HG02973 (cell line): ENCODE measurements around the gene TBC1D22A.

Source experiments
- ATAC-seq: cut with Tn5 transposase; IDR thresholded peaks from one replicate; pipeline ENCODE4 v1.9.1; 2021; ENCODE audit warnings: moderate library complexity; ENCODE audit not compliant: unreplicated experiment

TBC1D22A gene

DNA sequence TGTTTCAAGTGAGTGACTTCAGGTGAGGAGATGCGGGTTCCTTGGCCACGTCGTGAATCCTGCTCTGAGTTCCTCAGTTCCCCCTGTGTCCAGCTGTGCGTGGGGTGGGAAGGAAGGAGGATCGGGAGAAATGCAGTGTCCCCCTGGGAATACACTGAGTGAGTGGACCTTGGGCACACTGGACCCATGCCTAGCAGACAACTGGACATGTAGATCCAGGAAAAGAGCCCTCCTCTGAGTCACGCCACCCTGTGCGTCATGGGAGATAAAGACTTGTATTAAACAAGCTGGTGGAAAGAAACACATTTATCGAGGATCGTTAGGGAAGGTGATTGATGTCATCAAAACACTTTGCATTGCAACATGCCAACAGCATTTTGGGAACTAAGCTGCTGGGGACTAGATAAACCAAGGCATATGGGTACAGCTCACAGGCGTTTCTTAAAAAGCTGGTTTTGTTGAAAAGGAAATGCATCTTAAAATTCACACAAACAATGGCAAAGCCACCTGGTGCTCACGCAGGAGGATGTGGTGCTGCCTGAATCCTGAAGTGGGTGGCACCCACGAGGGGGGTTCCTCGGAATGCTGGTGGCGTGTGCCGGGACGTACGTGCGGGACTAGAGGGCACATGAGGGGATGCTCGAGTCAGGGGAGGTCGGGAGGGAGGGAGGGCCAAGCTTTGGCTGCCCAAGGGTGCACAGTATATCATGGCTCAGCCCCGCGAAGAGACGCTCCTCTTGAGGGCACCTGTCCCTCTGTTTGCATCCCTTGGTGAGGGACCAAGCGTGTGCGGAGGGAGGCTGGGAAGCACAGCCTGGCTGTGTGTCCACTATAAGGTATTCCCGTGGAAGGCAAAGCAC is 303.5 kb downstream of the TBC1D22A start:
- ATAC-seq, result no peak

DNA sequence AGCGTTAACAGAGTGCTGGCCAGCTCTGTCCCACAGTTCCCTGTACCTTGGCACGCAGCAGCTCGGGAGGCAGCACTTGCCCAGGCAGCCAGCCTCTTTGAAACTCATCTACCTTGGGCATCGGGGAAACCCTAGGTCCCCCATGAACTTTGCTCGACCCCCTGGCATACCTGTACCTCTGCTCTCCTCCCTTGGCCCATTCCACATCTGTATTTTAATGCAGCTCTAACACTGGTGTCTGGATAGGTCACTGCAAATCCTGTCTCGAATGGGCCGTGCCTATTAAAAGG is 304.1 kb downstream of the TBC1D22A start:
- no peak for ATAC-seq

DNA sequence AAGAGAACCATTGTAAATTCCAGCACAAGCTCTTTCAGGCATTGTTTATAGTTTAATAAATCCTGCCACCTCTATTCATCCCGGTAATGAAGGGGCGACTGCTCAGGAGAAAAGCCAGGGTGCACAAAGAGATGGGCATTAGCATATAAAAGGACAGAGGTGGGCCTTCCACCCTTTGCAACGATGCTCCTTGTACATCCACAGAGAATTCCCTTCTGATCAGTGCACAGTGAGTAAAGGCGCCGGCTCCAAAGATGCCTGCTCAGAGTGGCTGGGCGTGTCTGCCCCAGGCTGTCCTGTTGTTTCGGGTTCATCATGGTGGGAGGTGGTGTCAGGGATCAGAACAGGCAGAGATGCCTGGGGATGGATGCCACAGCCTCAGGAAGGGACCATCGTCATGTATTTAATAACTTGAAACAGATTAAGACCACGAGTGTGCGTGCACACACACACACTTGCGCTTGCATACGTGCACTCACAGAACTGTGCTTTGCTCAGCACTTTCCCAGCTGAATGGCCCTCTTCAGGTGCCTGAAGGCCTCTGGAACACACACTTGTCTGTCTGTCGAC is 305.0 kb downstream of the TBC1D22A start:
- no peak for ATAC-seq

DNA sequence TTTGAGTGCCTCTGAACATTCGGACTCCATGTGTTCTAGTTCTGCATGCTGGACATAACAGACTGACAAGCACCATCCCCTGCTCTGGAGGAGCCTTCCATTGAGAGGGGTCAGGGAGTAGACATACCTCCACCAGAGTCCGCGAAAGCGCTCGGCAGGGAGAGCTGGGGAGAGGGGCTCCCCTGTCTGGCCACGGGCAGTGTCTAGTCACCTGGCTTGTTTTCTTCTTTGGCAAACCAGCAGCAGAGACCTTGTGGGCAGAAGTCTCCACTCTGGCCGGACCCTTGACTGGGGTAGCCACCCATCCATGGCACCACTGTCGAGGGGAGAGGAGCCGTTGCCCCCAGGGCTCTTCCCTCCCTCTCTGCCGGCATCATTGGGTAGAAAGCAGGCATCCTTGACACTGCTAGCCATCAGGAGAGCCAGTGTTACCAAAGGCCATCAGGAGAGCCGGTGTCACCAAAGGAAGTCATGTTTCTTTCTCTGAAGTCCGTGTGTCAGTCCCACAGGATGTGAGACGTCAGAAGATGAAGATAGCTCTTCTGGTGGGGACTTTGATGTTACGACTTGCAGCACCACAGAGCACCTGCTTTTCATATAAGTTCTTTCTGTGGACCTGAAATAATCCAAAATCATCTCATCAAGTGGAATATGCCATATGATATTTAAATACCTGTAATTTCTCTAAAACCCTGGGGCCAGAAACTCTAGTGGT is 305.6 kb downstream of the TBC1D22A start:
- no peak for ATAC-seq

DNA sequence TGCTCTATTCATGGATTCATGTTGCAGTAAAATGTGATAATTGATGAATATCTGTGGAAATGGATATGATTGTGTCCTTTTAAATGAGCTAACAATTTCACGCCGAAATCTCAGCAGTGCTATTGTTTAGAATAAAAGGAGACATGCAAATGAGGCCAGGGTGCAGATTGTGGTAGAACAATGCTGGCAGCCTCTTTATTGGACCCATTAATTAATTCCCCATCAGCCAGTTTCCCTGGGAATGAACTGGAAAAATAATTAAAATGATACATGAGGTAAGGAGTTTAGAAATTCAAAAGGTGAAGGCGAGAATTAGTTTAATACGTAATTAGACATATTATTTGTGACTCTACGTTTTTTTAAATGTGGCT is 306.2 kb downstream of the TBC1D22A start:
- no peak for ATAC-seq

DNA sequence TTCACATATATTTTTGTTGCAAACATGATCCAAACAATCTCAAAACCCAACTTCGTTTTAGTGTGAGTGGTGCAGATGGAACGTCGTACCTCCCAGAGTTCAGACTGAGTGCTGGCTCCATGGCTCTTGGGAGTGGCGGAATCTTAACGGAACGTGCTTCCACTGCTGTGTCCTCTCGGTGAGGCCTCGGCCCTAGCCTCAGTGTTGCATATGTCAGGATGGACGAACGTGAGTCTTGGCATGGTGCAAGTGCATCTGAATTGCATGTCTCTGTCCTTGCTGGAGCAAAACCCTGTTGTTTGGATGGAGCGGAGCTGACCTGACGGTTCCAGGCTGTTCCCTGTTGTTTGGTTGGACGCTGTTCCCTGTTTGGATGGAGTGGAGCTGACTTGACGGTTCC is 306.8 kb downstream of the TBC1D22A start:
- ATAC-seq, result no peak

DNA sequence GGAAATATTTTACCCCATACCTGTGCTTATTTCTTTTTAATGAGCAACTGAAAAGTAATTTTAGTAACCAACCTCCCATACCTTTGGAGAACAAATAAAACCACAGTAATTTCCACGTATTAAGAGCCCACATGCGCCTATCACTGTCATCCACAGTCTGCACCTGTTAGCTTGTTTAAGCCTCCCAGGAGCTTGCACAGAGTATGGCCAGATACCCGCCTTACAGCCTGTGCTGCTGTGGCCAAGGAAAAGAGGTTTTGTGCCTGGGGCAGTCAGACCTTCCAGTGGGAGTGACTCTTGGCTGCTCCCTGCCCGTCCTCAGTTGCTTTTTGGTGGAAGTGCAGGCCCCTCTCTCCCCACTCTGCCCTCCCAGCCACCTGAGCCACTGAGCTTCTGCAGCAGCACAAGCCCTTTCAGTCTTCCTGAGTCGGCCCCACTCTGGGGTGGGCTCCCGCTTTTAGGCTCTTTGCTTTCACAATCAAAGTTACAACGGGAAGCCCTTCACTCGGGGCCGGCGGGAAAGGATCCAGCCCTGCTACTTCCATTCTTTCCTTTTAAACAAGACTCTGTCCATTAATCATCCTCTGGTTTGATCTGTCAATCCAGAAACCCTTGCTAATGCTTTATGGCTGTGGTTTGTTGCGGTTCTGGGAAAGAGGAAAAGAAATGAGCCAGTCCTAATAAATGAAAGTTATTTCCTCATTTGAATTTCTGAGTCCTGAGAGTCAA is 308.8 kb downstream of the TBC1D22A start:
- ATAC-seq, result no peak

DNA sequence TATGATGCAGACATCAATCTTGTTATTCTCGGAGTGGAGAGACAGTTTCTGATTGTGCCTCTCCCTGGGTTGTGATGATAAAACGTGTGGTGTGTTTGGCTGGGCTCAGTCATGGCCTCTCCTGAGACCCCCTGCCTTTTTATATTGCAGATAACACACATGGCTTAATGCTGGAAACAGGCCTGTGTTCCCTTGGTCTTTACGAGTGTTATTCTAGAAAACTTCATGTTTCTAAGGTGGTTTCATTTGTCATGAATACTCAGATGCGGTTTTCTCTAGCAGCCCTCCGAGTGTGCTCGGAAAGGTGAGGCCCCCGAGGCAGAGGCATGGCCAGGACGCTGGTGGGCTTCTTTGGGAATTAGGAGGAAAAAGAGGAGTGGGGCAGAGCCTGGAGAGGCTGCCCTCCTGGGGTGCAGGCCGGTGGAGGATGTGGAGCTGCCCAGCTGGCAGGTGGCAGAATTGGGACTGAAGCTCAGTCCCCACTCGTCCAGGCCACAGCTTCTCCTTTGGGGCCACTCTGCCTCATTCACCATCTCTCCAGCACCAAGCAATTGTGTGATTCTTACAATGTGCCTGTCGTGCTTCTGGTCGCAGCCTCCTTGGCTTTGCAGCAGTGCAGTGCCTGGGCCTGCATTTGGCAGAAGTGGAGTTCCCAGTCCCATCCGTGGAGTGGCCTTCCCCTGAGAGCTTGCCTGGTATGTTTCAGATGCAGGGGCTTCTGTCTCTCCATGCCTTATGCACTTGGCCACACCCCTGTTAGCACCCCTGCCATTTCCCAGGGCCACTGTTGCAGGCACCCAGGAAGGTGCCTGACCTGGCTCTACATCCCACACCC is 309.6 kb downstream of the TBC1D22A start:
- ATAC-seq, result no peak

DNA sequence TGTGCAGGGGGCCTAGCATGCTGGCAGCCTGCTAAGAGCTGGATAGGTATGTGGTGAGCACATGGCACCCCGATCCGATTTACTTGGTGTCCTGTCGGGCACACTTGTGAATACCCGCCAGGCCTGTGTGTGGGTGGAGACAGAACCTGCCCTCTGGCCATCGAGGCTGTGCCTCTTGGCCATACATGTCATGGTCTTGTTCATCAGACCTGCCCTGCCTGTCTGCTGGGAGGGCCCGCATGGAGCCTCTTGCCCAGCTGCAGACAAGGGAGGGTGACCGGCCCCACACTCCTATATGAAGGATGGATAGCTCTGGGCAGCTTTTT is 310.2 kb downstream of the TBC1D22A start:
- no peak for ATAC-seq

DNA sequence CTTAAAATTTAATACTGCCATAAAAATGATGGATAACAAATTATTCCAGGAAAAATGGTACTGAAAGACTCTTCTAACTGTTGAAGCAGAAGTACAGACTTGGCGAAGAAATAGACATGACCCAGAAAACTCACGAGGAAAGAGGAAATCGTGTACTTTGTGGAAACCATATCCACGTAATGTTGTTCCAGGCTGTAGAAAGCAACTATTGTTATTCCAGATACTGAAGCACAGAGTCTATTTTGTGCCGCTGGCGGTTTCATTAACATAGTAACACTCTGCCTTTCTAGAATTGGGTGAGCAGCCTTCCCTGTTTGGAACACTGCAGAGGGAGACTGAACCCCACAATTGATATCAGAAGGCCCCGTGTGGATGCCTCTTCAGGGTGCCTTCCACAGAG is 310.6 kb downstream of the TBC1D22A start:
- ATAC-seq, result no peak

DNA sequence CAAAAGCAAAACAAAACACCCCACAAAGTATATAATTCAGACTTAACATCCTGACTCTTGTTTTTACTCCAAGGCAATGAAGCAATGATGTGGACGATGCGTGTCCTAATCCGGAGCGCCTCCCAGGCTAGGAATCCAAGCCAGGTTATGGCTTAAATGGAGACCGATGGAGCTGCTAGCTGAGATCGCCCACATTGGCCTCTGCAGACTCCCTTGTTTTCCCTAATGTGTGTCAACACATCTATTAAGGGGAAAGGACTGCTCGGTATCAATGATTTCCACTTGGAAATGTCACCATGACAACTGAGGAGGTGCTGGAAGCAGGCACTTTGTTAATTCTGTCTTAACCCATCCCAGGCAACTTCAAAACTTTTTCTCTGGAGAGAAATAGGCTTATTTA is 311.7 kb downstream of the TBC1D22A start:
- no peak for ATAC-seq

DNA sequence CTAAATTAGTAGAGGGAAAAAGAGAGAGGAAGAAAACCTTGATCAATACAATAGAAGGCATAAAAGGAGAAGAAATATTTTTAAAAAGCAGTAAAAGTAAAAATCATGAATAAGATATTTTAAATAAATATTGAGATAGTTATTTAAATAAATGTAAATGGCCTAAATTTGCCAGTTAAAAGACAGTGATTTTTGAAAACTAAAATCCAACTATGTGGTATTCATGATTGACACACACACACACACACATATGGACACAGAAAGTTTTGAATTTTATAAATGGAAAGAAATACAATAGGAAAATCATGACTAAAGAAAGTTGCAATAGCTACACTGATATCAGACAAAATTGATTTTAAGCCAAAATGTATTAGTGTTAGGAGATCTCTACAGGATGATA is 313.1 kb downstream of the TBC1D22A start:
- no peak for ATAC-seq

DNA sequence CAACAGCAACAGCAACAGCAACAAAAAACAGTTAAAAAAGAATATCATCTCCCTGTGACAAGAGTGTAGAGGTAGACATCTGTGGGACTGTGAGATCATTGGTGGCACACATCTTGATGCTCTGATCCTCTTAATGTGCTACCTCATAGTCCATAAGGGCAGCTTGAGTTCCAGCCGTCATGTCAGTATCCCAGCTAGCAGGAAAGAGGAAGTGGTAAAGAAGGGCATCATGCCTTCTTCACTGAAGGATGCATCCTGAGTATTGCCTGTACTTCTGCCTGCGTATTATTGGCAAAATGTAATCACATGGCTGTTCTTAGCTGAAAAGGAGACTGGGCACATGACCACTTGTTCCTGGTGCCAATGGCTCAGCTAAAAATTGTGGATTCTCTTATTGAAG is 314.3 kb downstream of the TBC1D22A start:
- ATAC-seq, result no peak

DNA sequence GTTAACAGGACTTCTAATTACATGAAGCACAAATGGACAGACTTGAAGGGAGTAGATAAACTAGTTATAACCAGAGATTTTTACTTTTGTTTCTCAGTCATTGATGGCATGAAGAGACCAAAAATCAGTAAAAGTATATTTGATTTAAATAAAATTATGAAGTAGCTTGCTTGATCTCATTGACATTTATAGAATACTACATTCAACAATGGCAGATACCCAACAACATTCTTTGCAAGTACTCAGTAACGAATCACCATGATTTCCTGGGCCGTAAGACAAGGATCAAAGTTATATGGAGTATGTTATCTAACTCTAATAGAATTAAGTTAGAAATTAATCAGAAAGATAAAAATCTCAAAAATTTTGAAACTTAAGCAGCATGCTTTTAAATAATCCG is 317.6 kb downstream of the TBC1D22A start:
- no peak for ATAC-seq

DNA sequence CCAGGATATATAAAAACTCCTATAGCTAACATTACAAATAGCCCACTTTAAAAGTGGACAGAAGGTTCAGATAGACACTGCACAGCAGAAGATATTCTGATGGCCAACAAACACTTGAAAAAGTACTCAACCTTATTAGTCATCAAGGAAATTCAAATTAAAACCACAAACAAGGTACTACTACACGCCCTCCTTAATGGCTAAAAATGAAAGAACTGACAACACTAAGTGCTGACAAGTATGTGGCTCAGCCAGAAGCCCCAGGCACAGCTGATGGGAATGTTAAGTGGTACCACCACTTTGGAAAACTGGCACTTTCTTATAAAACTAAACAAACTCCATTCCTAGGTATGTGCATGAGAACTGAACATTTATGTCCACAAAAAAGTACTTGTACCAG is 320.1 kb downstream of the TBC1D22A start:
- ATAC-seq, result no peak

DNA sequence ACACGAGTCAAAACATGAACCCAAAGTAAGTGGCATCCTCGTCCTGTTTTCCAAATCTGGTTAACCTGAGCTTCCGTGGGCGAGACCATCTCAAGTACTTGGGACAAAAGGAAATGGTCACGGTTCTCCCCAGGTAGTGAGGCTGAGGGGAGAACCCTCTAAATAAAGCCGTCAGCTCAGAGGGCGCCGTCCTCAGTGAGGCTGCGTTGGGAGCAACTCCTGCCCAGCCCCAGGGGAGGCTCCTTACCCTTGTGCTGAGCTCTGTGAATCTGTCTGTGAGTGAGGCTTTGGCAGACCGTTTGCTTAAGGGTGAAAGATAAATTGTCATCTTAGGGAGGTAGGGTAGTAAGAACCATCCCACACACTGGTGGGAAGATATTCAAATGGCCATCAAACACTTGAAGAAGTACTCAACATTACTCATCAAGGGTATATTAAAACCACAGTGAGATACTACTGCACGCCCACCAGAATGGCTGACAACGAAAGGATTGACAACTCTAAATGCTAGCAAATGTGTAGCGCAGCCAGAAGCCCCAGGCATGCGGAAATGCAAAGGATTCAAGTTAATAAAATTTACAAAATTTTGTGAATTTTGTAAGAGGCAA is 321.0 kb downstream of the TBC1D22A start:
- ATAC-seq, result no peak

DNA sequence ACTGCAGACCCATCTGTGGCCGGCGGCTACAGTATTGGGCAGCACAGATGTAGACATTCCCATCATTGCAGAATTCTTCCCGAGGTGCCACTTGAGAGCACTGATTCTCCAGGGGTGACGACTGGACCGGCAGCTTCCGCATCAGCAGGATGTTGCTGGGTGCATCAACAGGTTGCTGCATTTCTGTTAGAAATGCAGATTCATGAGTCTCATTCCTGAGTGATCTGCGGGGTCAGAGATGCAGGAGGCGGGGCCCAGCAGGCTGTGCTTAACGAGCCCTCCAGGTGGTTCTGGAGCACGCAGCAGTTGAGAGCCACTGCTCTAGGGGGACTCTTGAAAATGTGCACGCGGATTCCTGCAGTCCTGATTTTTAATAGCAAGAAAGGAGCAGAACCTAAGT is 321.8 kb downstream of the TBC1D22A start:
- ATAC-seq, result no peak

DNA sequence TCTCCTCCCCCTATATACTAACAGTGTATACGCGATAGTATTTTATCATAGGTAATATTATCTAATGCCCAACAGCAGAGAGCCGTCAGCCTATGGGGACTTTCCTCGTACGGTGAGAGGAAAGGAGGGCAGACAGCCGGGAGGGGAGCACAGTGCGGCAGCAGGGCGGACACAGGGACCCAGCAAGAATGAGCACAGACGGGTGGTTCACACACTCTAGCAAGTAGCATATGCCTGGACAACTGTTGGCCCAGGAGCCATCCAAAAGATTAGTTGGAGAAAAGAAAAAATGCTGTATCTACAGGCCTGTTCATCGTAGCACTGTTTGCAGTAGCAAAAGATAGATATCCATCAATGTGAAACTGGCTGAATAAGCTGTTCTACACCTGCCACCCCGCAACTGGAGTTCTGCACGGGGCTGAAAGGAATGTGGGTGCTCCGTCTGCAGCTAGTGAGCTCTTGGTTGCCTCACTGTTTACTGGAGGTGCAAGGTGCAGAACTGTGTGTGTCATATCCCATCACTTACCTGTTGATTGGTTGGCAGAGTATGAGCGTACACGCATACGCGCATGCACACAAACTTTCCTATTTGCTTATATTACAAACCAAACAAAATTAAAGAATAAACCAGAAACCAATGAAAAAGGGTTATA is 324.3 kb downstream of the TBC1D22A start:
- ATAC-seq, result no peak

DNA sequence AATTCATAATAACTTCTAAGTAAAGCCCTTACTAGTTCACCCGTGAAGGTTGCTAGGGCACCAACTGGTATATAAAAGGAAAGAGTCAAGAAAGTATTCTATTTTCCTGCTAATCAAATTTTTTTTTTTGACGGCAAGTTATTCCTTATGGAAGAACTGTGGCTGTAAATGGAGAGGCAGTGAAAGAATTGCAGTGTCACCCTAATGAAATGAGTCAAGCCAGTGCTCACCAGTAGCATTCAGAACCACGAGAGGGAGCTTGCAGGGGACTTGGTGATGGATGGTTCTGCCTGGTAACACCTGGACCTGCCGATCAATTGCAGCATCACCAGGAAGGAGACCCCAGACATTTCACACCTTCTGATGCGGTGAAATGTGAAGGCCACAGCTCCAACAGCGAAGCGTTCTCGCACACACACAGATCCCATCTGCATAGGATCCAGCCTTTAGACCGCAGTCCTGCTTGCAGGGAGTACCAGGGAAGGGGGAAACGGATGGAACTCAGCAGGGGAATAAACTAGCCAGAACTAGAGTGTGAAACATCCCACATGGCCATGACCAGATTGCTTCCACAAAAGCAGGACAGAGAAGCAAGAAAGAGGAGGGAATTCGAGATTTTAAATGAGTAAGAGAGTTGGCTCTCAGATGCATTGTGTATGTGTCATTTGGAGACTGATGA is 326.2 kb downstream of the TBC1D22A start:
- no peak for ATAC-seq

DNA sequence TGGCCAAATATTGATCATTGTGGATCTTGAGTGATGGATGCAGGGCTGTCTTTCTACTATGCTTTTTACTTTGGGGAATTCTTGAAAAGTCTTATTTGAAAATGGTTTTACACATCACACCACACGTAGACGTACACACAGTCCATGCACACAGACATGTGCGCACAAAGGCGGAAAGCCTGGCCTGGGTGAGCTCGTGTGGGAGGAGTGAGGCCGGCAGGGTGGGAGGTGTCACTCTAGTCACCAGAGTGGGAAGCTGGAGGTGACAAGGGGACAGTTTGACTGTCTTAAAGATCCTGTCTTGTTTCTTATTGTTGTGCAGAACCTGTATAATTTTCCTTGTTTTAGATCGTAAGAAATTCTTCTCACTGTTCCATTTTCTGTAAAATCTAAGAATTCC is 326.9 kb downstream of the TBC1D22A start:
- no peak for ATAC-seq
